HG03095 (cell line): ENCODE data around the gene ADAT3.
"Not testable (repeated sequence)": the region's sequence is repeated elsewhere in the genome, so short reads cannot be mapped to it uniquely, and the experiment has no call there.

Experiments used
- ATAC-seq: cut with Tn5 transposase; IDR thresholded peaks from one replicate; pipeline ENCODE4 v1.9.1; 2021; ENCODE audit warnings: moderate library complexity; ENCODE audit not compliant: unreplicated experiment

ADAT3 gene

GRCh38 chr19:1866693-1867348 lies 38.4 kb upstream of the ADAT3 start:
- no peak for ATAC-seq

GRCh38 chr19:1867349-1867724 lies 37.9 kb upstream of the ADAT3 start:
- ATAC-seq, result no peak

GRCh38 chr19:1868971-1869370 lies 36.2 kb upstream of the ADAT3 start:
- no peak for ATAC-seq

- ATAC-seq, result no peak
Measured at GRCh38 chr19:1871140-1871597, 34.0 kb upstream of the ADAT3 start.

GRCh38 chr19:1871630-1872029 lies 33.6 kb upstream of the ADAT3 start:
- ATAC-seq, result no peak

- ATAC-seq, result no peak
Measured at GRCh38 chr19:1872807-1873523, 32.2 kb upstream of the ADAT3 start.

- ATAC-seq, result no peak
Measured at GRCh38 chr19:1873524-1874473, 31.4 kb upstream of the ADAT3 start.

GRCh38 chr19:1874554-1875185 lies 30.5 kb upstream of the ADAT3 start:
- ATAC-seq, result no peak

- ATAC-seq, result not testable (repeated sequence)
Measured at GRCh38 chr19:1875265-1875645, 29.9 kb upstream of the ADAT3 start.

GRCh38 chr19:1875646-1876495 lies 29.3 kb upstream of the ADAT3 start:
- peak; percentile 64 for ATAC-seq

- not testable (repeated sequence) for ATAC-seq
Measured at GRCh38 chr19:1876496-1877279, 28.5 kb upstream of the ADAT3 start.

GRCh38 chr19:1877280-1877660 lies 27.9 kb upstream of the ADAT3 start:
- not testable (repeated sequence) for ATAC-seq

- not testable (repeated sequence) for ATAC-seq
Measured at GRCh38 chr19:1878583-1878982, 26.6 kb upstream of the ADAT3 start.

- ATAC-seq, result not testable (repeated sequence)
Measured at GRCh38 chr19:1879982-1880381, 25.2 kb upstream of the ADAT3 start.

- no peak for ATAC-seq
Measured at GRCh38 chr19:1880611-1881392, 24.4 kb upstream of the ADAT3 start.

- ATAC-seq, result not testable (repeated sequence)
Measured at GRCh38 chr19:1881393-1882088, 23.7 kb upstream of the ADAT3 start.

GRCh38 chr19:1882089-1882785 lies 23.0 kb upstream of the ADAT3 start:
- no peak for ATAC-seq
